Right ventricle myocardium superior (tissue), 1 donor: ENCODE measurements around the gene ZNF317. TPM values are rescaled to one million over a fixed set of nuclear protein-coding genes. Genes with fewer than 3 reads are reported as not detected.
"Not testable (repeated sequence)": the region's sequence is repeated elsewhere in the genome, so short reads cannot be mapped to it uniquely, and the experiment has no call there.

Experiments
- ATAC-seq: fragments of 200-7000 bp; cut with Tn5 transposase; one replicate; pipeline ENCODE4 v1.9.1; 2020; ENCODE audit warnings: mild to moderate bottlenecking; ENCODE audit not compliant: poor library complexity
- DNase-seq: peaks from one replicate; pipeline ENCODE4 v3.0.0-alpha.2; 2020
- intact Hi-C: fragments of 100-400 bp; cut with DNase I; formaldehyde crosslinking; loops from one replicate; pipeline ENCODE4 v1.11.2; 2022
- total RNA-seq: library from RNA; stranded (reverse); fragmentation: NEBNext Ultra II Directional; extraction: Animal tissue kit (Norgen Biotek cat#: 25700); gene quantifications from one replicate; pipeline ENCODE4 v1.2.1, GENCODE V29; 2021
- donor health status: DM: no; HTN: yes; CAD: no; lungs with severe emphysema.

ZNF317 gene
- total RNA-seq, 1 donor from 2014 or later, result 12.3 TPM

- intact Hi-C loops, result no loop called here
- ATAC-seq (no peak), DNase-seq (no peak)
Measured at GRCh38 chr19:9161427-9161826, 21.2 kb downstream of the ZNF317 start.

- intact Hi-C loops, result no loop called here
- ATAC-seq, result no peak
Measured at GRCh38 chr19:9165261-9165660, 25.1 kb downstream of the ZNF317 start.

GRCh38 chr19:9166846-9167245 lies 26.6 kb downstream of the ZNF317 start:
- intact Hi-C loops, result no loop called here
- no peak for DNase-seq
- no peak for ATAC-seq

More at GRCh38 chr19:9165261-9165660, 25.1 kb downstream of the ZNF317 start:
- no peak for DNase-seq

GRCh38 chr19:9171393-9171991 lies 31.3 kb downstream of the ZNF317 start:
- ATAC-seq (no peak), DNase-seq (no peak)
- intact Hi-C loops, result no loop called here

GRCh38 chr19:9175326-9175725 lies 35.1 kb downstream of the ZNF317 start:
- no peak for ATAC-seq
- intact Hi-C loops, result no loop called here
- DNase-seq, result no peak

GRCh38 chr19:9178901-9179300 lies 38.7 kb downstream of the ZNF317 start, which contains the start of gene OR7D2:
Gene OR7D2 (plus strand): TSS chr19:9178979. CDS start chr19:9185782, 6,803 bp downstream.
- no peak for DNase-seq
- intact Hi-C loops, result no loop called here
- no peak for ATAC-seq

GRCh38 chr19:9183000-9183399 lies 42.8 kb downstream of the ZNF317 start:
- intact Hi-C loops, result no loop called here
- DNase-seq, result no peak
- no peak for ATAC-seq

GRCh38 chr19:9187191-9187590 lies 47.0 kb downstream of the ZNF317 start:
- intact Hi-C loops, result no loop called here
- no peak for ATAC-seq
- no peak for DNase-seq

GRCh38 chr19:9189535-9189934 lies 49.3 kb downstream of the ZNF317 start:
- no peak for ATAC-seq
- intact Hi-C loops, result no loop called here

GRCh38 chr19:9198044-9198443 lies 57.8 kb downstream of the ZNF317 start:
- DNase-seq, intact Hi-C loops, ATAC-seq: not testable (repeated sequence)

More at GRCh38 chr19:9189535-9189934, 49.3 kb downstream of the ZNF317 start:
- DNase-seq, result no peak

- ATAC-seq, result peak; percentile 70
- intact Hi-C loops, result loop anchor here (10.0 kb wide), 1 partner anchor 589 kb away; no protein-coding TSS in a partner anchor
- peak; percentile 82 for DNase-seq
Measured at GRCh38 chr19:9205501-9206113, 65.4 kb downstream of the ZNF317 start.

Other genes starting within 250 kb of the ZNF317 start
- not detected for gene MUC16, start 130.0 kb upstream of the ZNF317 start, total RNA-seq
- gene OR1M1, start 53.3 kb upstream of the ZNF317 start, total RNA-seq, result not detected
- not detected for gene OR7G2, start 32.9 kb upstream of the ZNF317 start, total RNA-seq
- gene OR7G1, start 24.6 kb upstream of the ZNF317 start, total RNA-seq, result not detected
- gene OR7G3, start 13.4 kb upstream of the ZNF317 start, total RNA-seq, result not detected
- gene OR7D2, start 38.6 kb downstream of the ZNF317 start, total RNA-seq, result 0.22 TPM
- gene OR7D4, start 79.2 kb downstream of the ZNF317 start, total RNA-seq, result not detected
- not detected for gene OR7E24, start 110.5 kb downstream of the ZNF317 start, total RNA-seq
- gene ZNF699, start 169.4 kb downstream of the ZNF317 start, total RNA-seq, result 3.2 TPM
- 19.4 TPM for gene ZNF559, start 183.8 kb downstream of the ZNF317 start, total RNA-seq
- gene ZNF177, start 222.6 kb downstream of the ZNF317 start, total RNA-seq, result 2.4 TPM